ENCODE results near the gene OPRL1.
"Not testable (repeated sequence)": the region's sequence is repeated elsewhere in the genome, so short reads cannot be mapped to it uniquely, and the experiment has no call there.

Gene OPRL1

GRCh38 chr20:64129146-64129782 lies 49.4 kb downstream of the OPRL1 start:
- H3K9me3 Mint-ChIP-seq = no peaks in the 10 kb centered on the region
- no peaks in the 10 kb centered on the region for H3K4me1 Mint-ChIP-seq
- H3K27me3 Mint-ChIP-seq = peaks cover 9% of the 10 kb centered on the region
- DNase-seq = no peak
- no peak for ATAC-seq
- no peaks in the 10 kb centered on the region for H3K36me3 Mint-ChIP-seq (ENCODE audit: low read depth)
- H3K4me3 Mint-ChIP-seq = no peak overlapping the region
- H3K27ac Mint-ChIP-seq = no peak overlapping the region

GRCh38 chr20:64130271-64130670 lies 50.4 kb downstream of the OPRL1 start:
- Mint-ChIP-seq H3K4me3 (no peak overlapping the region), H3K27me3 (peaks cover 9% of the 10 kb centered on the region), H3K27ac (no peak overlapping the region), H3K9me3 (no peaks in the 10 kb centered on the region), H3K36me3 (ENCODE audit: low read depth) (no peaks in the 10 kb centered on the region), H3K4me1 (no peaks in the 10 kb centered on the region)
- DNase-seq = no peak
- no peak for ATAC-seq

GRCh38 chr20:64130876-64131275 lies 51.0 kb downstream of the OPRL1 start:
- Mint-ChIP-seq H3K36me3 (ENCODE audit: low read depth) (no peaks in the 10 kb centered on the region), H3K9me3 (no peaks in the 10 kb centered on the region)

GRCh38 chr20:64131406-64131805 lies 51.5 kb downstream of the OPRL1 start:
- Mint-ChIP-seq H3K4me3 (no peak overlapping the region), H3K4me1 (no peaks in the 10 kb centered on the region), H3K27me3 (peaks cover 9% of the 10 kb centered on the region), H3K27ac (no peak overlapping the region), H3K36me3 (ENCODE audit: low read depth) (no peaks in the 10 kb centered on the region), H3K9me3 (no peaks in the 10 kb centered on the region)
- DNase-seq (no peak), ATAC-seq (peak; percentile 68)

More at GRCh38 chr20:64130876-64131275, 51.0 kb downstream of the OPRL1 start:
- DNase-seq (no peak), ATAC-seq (no peak)
- H3K27ac Mint-ChIP-seq = no peak overlapping the region
- H3K4me1 Mint-ChIP-seq = no peaks in the 10 kb centered on the region
- H3K27me3 Mint-ChIP-seq = peaks cover 9% of the 10 kb centered on the region
- no peak overlapping the region for H3K4me3 Mint-ChIP-seq

GRCh38 chr20:64133951-64134407 lies 54.1 kb downstream of the OPRL1 start:
- H3K27ac Mint-ChIP-seq = no peak overlapping the region
- H3K9me3 Mint-ChIP-seq = no peaks in the 10 kb centered on the region
- no peak overlapping the region for H3K4me3 Mint-ChIP-seq
- no peaks in the 10 kb centered on the region for H3K4me1 Mint-ChIP-seq
- ATAC-seq (no peak), DNase-seq (no peak)
- no peaks in the 10 kb centered on the region for H3K36me3 Mint-ChIP-seq (ENCODE audit: low read depth)
- H3K27me3 Mint-ChIP-seq = peaks cover 3% of the 10 kb centered on the region

GRCh38 chr20:64134744-64135143 lies 54.9 kb downstream of the OPRL1 start:
- not testable (repeated sequence) for H3K36me3 Mint-ChIP-seq (ENCODE audit: low read depth); H3K4me1 Mint-ChIP-seq; DNase-seq; H3K27ac Mint-ChIP-seq; ATAC-seq; H3K4me3 Mint-ChIP-seq; H3K9me3 Mint-ChIP-seq; H3K27me3 Mint-ChIP-seq

- Mint-ChIP-seq H3K4me3 (no peak overlapping the region), H3K4me1 (no peaks in the 10 kb centered on the region), H3K9me3 (no peaks in the 10 kb centered on the region), H3K36me3 (ENCODE audit: low read depth) (no peaks in the 10 kb centered on the region), H3K27me3 (no peaks in the 10 kb centered on the region), H3K27ac (no peak overlapping the region)
- ATAC-seq (no peak), DNase-seq (no peak)
Observed at GRCh38 chr20:64136004-64136710, 56.3 kb downstream of the OPRL1 start.

- DNase-seq = no peak
- no peaks in the 10 kb centered on the region for H3K36me3 Mint-ChIP-seq (ENCODE audit: low read depth)
- H3K9me3 Mint-ChIP-seq = no peaks in the 10 kb centered on the region
- no peaks in the 10 kb centered on the region for H3K4me1 Mint-ChIP-seq
- H3K4me3 Mint-ChIP-seq = no peak overlapping the region
- no peak overlapping the region for H3K27ac Mint-ChIP-seq
- H3K27me3 Mint-ChIP-seq = peaks cover 2% of the 10 kb centered on the region
- no peak for ATAC-seq
Observed at GRCh38 chr20:64137598-64138031, 57.7 kb downstream of the OPRL1 start.

GRCh38 chr20:64138276-64138815 lies 58.5 kb downstream of the OPRL1 start:
- no peaks in the 10 kb centered on the region for H3K4me1 Mint-ChIP-seq
- no peak for ATAC-seq
- H3K27me3 Mint-ChIP-seq = peaks cover 2% of the 10 kb centered on the region
- H3K27ac Mint-ChIP-seq = no peak overlapping the region
- H3K9me3 Mint-ChIP-seq = no peaks in the 10 kb centered on the region
- no peak for DNase-seq
- H3K4me3 Mint-ChIP-seq = no peak overlapping the region
- no peaks in the 10 kb centered on the region for H3K36me3 Mint-ChIP-seq (ENCODE audit: low read depth)

GRCh38 chr20:64139199-64140060 lies 59.5 kb downstream of the OPRL1 start:
- DNase-seq (no peak), ATAC-seq (no peak)
- Mint-ChIP-seq H3K9me3 (peaks cover 4% of the 10 kb centered on the region), H3K4me3 (no peak overlapping the region), H3K27me3 (peaks cover 2% of the 10 kb centered on the region), H3K27ac (no peak overlapping the region), H3K4me1 (no peaks in the 10 kb centered on the region), H3K36me3 (ENCODE audit: low read depth) (peaks cover 1% of the 10 kb centered on the region)

- Mint-ChIP-seq H3K27me3 (peaks cover 4% of the 10 kb centered on the region), H3K4me3 (no peak overlapping the region), H3K27ac (no peak overlapping the region), H3K36me3 (ENCODE audit: low read depth) (peaks cover 4% of the 10 kb centered on the region), H3K9me3 (peaks cover 12% of the 10 kb centered on the region), H3K4me1 (no peaks in the 10 kb centered on the region)
- no peak for DNase-seq
- ATAC-seq = no peak
Observed at GRCh38 chr20:64140061-64140931, 60.4 kb downstream of the OPRL1 start.

GRCh38 chr20:64140956-64141355 lies 61.1 kb downstream of the OPRL1 start:
- Mint-ChIP-seq H3K4me1 (no peaks in the 10 kb centered on the region), H3K27ac (no peak overlapping the region), H3K36me3 (ENCODE audit: low read depth) (peaks cover 4% of the 10 kb centered on the region), H3K27me3 (peaks cover 4% of the 10 kb centered on the region), H3K9me3 (peaks cover 12% of the 10 kb centered on the region), H3K4me3 (no peak overlapping the region)
- DNase-seq (no peak), ATAC-seq (no peak)

GRCh38 chr20:64142590-64142989 lies 62.7 kb downstream of the OPRL1 start:
- peaks cover 12% of the 10 kb centered on the region for H3K9me3 Mint-ChIP-seq
- H3K4me1 Mint-ChIP-seq = no peaks in the 10 kb centered on the region
- ATAC-seq (no peak), DNase-seq (no peak)
- no peak overlapping the region for H3K4me3 Mint-ChIP-seq
- peaks cover 4% of the 10 kb centered on the region for H3K27me3 Mint-ChIP-seq
- no peak overlapping the region for H3K27ac Mint-ChIP-seq
- peaks cover 4% of the 10 kb centered on the region for H3K36me3 Mint-ChIP-seq (ENCODE audit: low read depth)

Measured in activated naive CD8-positive, alpha-beta T cell treated with anti-CD3 and anti-CD28 coated beads, Interleukin-2, amount 50 U/mL, for 24 hours (primary cell).